Peyer's patch (tissue), 4 donors: ENCODE results near the gene GAK. TPM values are rescaled to one million over a fixed set of nuclear protein-coding genes. Genes with fewer than 3 reads are reported as not detected.
"Not testable (repeated sequence)": the region's sequence is repeated elsewhere in the genome, so short reads cannot be mapped to it uniquely, and the experiment has no call there.

Experiments used
- DNase-seq, 3 donors: peaks; one replicate each; pipeline ENCODE4 v3.0.0-alpha.2; 2017 to 2019
- H3K27ac ChIP-seq, 4 donors: fragments of 200-600 bp; sonication (generic); one replicate each; pipeline ENCODE4 v1.5.1; 2016 to 2019
- H3K27me3 ChIP-seq, 2 donors: fragments of 200-600 bp; sonication (generic); one replicate each; pipeline ENCODE4 v1.5.1; 2019
- H3K36me3 ChIP-seq, 3 donors: fragments of 200-600 bp; sonication (generic); one replicate each; pipeline ENCODE4 v1.5.1; 2016 to 2019
- H3K4me1 ChIP-seq, 4 donors: fragments of 200-600 bp; sonication (generic); one replicate each; pipeline ENCODE4 v1.5.1; 2016 to 2019
- H3K4me3 ChIP-seq, 4 donors: fragments of 200-600 bp; sonication (generic); 1 replicate in 3 of 4; 2 replicates in 1 of 4; pipeline ENCODE4 v1.5.1; 2016 to 2019; ENCODE audit warnings: mild to moderate bottlenecking in 1 of 4
- H3K9me3 ChIP-seq, 4 donors: fragments of 200-600 bp; sonication (generic); one replicate each; pipeline ENCODE4 v1.5.1; 2016 to 2019; ENCODE audit warnings: mild to moderate bottlenecking in 1 of 4
- POLR2A ChIP-seq, 2 donors: fragments of 450-650 bp; IDR thresholded peaks; one replicate each; pipeline ENCODE4 v1.5.1; 2017; ENCODE audit warnings: antibody characterized with exemption in 2 of 2, mild to moderate bottlenecking in 2 of 2, moderate library complexity in 2 of 2
- total RNA-seq, 4 donors: library from RNA; depleted of rRNA; stranded (reverse); fragments of >200 nt; gene quantifications; one replicate each; pipeline ENCODE4 v1.1.0, GENCODE V29; 2016
- TF ChIP-seq, protein P1 (sequence below), 6 experiments: fragments of 450-650 bp in 4 of 6; fragments of 200-600 bp in 2 of 6; sonication (generic) in 1 of 6; IDR thresholded peaks; one replicate each; pipeline ENCODE4 v1.5.1; 2017 to 2019; ENCODE audit warnings: antibody characterized with exemption in 6 of 6, mild to moderate bottlenecking in 3 of 6, moderate library complexity in 1 of 6

GAK gene
- total RNA-seq, 4 donors from 2014 or later, result 248 to 362 (median 351) TPM

DNA sequence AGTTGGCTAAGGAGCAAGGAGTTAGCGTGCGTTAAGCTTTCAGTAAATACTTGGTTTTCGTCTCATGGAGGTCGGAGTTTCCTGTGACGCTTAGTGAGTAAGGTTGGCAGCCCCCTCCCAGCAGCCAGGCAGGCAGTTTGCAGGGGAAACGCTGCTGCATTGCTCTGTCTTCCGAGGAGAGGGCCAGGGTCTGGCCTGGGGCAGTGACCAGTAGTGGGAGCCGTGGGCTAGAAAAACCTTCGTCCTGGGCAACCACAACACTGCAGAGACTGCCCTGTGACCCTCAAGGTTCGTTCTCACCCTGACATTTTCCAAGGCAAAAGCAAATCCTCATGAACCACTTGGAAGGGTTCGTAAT is 576 bp upstream of the GAK start:
- Histone ChIP-seq H3K36me3 (no peaks in the 10 kb centered on the region), H3K27ac (peak overlapping the region; percentile 94 to 99 (median 96)), H3K4me3 (peak overlapping the region; percentile 86 to 100 (median 93)), H3K27me3 (no peaks in the 10 kb centered on the region), H3K4me1 (peaks cover 4 to 31% (median 14%) of the 10 kb centered on the region in 4 donors), H3K9me3 (no peaks in the 10 kb centered on the region)
- DNase-seq, result peak in 1 of 3 donors; percentile 51
- TF ChIP-seq POLR2A (IDR thresholded peaks at IDR 0.05), result no peak
- TF ChIP-seq, protein P1, sequence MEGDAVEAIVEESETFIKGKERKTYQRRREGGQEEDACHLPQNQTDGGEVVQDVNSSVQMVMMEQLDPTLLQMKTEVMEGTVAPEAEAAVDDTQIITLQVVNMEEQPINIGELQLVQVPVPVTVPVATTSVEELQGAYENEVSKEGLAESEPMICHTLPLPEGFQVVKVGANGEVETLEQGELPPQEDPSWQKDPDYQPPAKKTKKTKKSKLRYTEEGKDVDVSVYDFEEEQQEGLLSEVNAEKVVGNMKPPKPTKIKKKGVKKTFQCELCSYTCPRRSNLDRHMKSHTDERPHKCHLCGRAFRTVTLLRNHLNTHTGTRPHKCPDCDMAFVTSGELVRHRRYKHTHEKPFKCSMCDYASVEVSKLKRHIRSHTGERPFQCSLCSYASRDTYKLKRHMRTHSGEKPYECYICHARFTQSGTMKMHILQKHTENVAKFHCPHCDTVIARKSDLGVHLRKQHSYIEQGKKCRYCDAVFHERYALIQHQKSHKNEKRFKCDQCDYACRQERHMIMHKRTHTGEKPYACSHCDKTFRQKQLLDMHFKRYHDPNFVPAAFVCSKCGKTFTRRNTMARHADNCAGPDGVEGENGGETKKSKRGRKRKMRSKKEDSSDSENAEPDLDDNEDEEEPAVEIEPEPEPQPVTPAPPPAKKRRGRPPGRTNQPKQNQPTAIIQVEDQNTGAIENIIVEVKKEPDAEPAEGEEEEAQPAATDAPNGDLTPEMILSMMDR (IDR thresholded peaks at IDR 0.05), result no peak

DNA sequence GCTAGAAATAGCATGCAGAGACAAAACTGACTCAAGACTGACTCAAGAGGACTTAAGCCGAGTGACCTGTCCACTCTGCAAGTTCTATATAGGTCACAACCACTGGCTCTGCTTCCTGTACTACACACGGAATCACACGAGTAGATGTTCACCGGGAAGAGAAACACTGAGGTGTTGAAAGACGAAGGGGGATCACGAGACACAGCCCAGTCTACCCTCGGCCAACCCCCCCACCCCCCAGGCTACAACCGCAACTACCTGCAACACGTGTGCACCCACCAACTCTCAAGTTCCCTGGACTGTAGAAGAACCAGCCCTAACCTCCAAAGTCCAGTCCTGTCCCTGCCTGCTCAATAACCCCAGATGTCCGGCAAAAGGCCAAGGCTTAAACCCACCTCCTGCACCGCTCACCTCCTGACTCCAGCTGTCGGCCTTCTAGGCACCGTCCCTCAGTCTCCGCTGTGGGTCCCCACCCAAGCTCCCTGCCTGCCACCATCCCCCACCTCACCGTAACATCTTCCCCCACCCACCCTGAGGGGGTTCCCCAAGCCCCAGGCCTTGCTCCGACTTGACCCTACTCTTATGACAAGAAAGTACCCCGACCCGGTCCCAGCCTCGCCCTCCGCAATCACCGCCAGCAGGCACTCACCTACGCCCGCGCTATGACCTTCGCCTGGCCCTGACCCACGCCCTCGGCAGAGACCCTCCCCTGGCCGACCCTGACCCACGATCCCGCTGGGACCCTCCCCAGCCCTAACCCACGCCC is 739 bp downstream of the GAK start:
- peaks cover 4 to 32% (median 13%) of the 10 kb centered on the region in 4 donors for H3K4me1 ChIP-seq
- H3K27me3 ChIP-seq, result no peaks in the 10 kb centered on the region
- no peaks in the 10 kb centered on the region for H3K9me3 ChIP-seq
- H3K4me3 ChIP-seq, result peak overlapping the region; percentile 86 to 100 (median 93)
- DNase-seq, result peak in 1 of 3 donors; percentile 60
- TF ChIP-seq POLR2A (IDR thresholded peaks at IDR 0.05), result peak in 1 of 2 donors; percentile 15
- TF ChIP-seq, protein P1 (IDR thresholded peaks at IDR 0.05), result no peak
- H3K36me3 ChIP-seq, result no peaks in the 10 kb centered on the region
- peak overlapping the region; percentile 94 to 99 (median 96) for H3K27ac ChIP-seq

DNA sequence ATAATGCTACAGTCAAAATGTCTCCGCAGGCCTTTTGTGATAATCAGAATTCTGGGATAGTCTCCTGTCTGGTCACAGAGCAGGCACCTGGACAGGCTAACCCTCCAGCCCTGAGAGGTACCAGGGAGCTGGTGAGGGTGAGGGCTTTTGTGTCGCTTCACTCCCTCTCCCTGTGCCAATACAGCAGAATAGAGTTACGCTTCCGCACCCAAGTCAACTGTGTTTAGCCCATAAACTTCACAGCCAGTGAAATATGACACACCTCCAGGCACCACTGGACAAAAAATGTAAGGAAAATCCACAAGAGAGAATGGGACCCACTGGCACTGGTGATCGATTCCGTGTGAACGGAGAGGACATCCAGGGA is 1.3 kb downstream of the GAK start:
- Histone ChIP-seq H3K4me3 (peak overlapping the region; percentile 86 to 100 (median 93)), H3K9me3 (no peaks in the 10 kb centered on the region), H3K4me1 (peaks cover 4 to 32% (median 13%) of the 10 kb centered on the region in 4 donors), H3K27me3 (no peaks in the 10 kb centered on the region), H3K27ac (peak overlapping the region; percentile 94 to 99 (median 96)), H3K36me3 (no peaks in the 10 kb centered on the region)
- TF ChIP-seq, protein P1 (IDR thresholded peaks at IDR 0.05), result no peak
- no peak for TF ChIP-seq POLR2A (IDR thresholded peaks at IDR 0.05)
- peak in 2 of 3 donors; percentile 46 to 48 for DNase-seq

DNA sequence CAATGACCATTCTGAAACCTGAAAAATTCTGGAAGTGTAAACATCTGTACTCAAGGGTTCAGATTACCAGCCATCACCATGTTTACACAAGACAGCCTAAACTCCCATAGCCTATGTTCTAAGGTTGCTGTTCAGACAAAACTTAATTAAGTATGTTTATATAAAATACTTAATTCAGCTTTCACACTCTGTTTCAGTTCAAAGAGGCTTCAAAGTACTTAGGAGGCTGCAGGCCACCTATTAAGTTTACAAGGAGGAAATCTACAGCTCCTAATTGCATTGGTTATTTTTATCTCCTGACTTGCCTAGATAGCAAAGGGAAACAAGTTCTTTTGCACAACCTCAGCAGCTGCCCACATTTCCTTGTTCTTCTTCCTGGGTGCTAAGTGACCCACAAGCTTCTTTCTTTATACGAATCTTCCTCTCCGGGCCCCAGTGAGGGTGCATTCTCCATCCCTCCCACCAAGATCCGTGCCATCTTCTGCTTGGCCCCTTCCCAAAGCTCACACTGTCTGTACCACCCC is 2.0 kb downstream of the GAK start:
- H3K4me1 ChIP-seq, result peaks cover 4 to 35% (median 13%) of the 10 kb centered on the region in 4 donors
- peak overlapping the region; percentile 94 to 99 (median 96) for H3K27ac ChIP-seq
- H3K4me3 ChIP-seq, result peak overlapping the region in 2 of 4 donors; percentile 86 to 87
- H3K36me3 ChIP-seq, result no peaks in the 10 kb centered on the region
- H3K9me3 ChIP-seq, result no peaks in the 10 kb centered on the region
- DNase-seq, result peak in 2 of 3 donors; percentile 40 to 58
- H3K27me3 ChIP-seq, result no peaks in the 10 kb centered on the region
- TF ChIP-seq, protein P1 (IDR thresholded peaks at IDR 0.05), result no peak
- TF ChIP-seq POLR2A (IDR thresholded peaks at IDR 0.05), result no peak

DNA sequence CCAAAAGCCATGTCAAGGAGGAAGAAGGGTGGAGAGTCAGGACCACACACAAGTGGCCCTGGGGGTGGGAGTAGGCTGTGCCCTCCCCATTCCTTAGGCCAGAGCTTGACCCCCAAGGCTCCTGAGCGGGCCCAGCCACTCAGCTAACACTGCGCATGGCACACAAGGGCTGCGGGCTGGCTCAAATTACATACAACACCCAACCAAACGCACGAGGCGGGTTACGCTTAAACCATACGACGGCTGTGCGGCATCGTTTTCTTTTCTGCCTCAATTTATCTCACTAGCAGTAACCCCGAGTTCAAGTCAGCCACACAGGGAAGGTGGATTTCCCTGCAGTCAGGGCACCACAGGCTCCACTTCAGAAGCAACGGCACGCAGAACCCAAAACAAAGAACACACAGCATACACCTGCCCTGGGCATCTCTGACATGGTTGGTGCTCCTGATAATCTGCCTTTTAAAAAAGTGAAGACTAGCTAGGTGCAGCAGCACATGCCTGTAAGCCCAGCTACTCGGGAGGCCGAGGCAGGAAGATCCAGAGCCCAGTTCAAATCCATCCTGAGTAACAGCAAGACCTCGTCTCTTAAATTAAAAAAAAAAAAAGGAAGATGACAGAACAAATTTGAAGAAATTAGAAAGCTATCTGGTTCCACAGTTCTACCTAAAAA is 2.9 kb downstream of the GAK start:
- Histone ChIP-seq H3K4me3 (no peak overlapping the region), H3K36me3 (no peaks in the 10 kb centered on the region), H3K9me3 (no peaks in the 10 kb centered on the region), H3K27ac (no peak overlapping the region), H3K4me1 (peaks cover 4 to 41% (median 13%) of the 10 kb centered on the region in 4 donors), H3K27me3 (no peaks in the 10 kb centered on the region)
- DNase-seq, result no peak
- no peak for TF ChIP-seq POLR2A (IDR thresholded peaks at IDR 0.05)

DNA sequence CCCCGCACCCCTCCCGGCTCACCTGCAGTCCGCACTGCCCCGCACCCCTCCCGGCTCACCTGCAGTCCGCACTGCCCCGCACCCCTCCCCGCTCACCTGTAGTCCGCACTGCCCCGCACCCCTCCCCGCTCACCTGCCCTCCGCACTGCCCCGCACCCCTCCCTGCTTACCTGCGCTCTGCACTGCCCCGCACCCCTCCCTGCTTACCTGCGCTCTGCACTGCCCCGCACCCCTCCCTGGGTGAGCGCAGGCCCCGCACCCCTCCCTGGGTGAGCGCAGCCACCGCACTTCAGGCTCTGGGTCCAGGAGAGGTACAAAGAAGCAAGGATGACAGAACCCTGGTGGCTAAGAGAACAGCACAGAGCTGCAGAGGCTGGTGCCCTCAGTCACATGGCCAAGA is 4.5 kb downstream of the GAK start:
- DNase-seq, result peak in 2 of 3 donors; percentile 39 to 41
- not testable (repeated sequence) for H3K27ac ChIP-seq, H3K27me3 ChIP-seq

More for the DNA sequence above, 4.5 kb downstream of the GAK start:
- not testable (repeated sequence) for H3K4me3 ChIP-seq, H3K36me3 ChIP-seq, H3K9me3 ChIP-seq
- H3K4me1 ChIP-seq, result peaks cover 4 to 36% (median 11%) of the 10 kb centered on the region in 4 donors
